ENCODE results near the gene ERCC6L2.

DNA sequence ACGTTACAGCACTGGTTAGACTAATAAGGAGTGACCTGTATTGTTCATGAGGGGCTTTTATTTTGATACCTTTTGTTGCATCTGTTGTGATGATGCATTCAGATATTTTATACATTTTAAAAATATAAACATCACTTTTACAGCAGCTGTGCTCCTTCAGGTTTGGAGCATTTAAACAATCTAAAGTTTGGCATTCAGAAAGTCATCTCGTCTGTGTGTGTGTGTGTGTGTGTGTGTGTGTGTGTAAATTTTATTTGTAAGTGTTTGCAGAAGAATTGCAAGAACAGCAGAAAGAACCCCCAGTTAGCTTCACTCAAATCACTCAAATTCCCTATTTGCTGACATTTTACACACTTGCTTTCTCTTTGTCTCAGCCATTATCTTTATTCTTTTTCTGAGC, 87.4 kb downstream of the ERCC6L2 start:
- TF ChIP-seq CTCF (IDR thresholded peaks at IDR 0.05; ENCODE audit: poor library complexity, severe bottlenecking) (no peak), EP300 (conservative IDR thresholded peaks at IDR 0.05; ENCODE audit: poor library complexity, severe bottlenecking) (no peak), SMC3 (conservative IDR thresholded peaks at IDR 0.05; ENCODE audit: poor library complexity) (no peak), REST (IDR thresholded peaks at IDR 0.05; ENCODE audit: borderline replicate concordance) (no peak), RAD21 (conservative IDR thresholded peaks at IDR 0.05) (no peak), POLR2AphosphoS5 (IDR thresholded peaks at IDR 0.05) (no peak), EZH2 (IDR thresholded peaks at IDR 0.05; ENCODE audit: borderline replicate concordance, insufficient read depth, low read length, poor library complexity, severe bottlenecking) (no peak), MXI1 (conservative IDR thresholded peaks at IDR 0.05; ENCODE audit: poor library complexity, severe bottlenecking) (no peak)

Measured in neural cell (in vitro differentiated cells).